ENCODE measurements around the gene PCDH8.

PCDH8 gene

GRCh38 chr13:52851137-52851962 is 2.9 kb upstream of the PCDH8 start:
- DNase-seq (ENCODE audit: low read depth, low spot score): peak; percentile 68

- peak; percentile 88 for DNase-seq (ENCODE audit: low read depth, low spot score)
These were observed 2.1 kb upstream of the PCDH8 start for GRCh38 chr13:52850396-52851136.

- no peak for DNase-seq (ENCODE audit: low read depth, low spot score)
These were observed 1.6 kb upstream of the PCDH8 start for GRCh38 chr13:52850072-52850395.

GRCh38 chr13:52849291-52850071 is 1.0 kb upstream of the PCDH8 start:
- no peak for DNase-seq (ENCODE audit: low read depth, low spot score)

- no peak for DNase-seq (ENCODE audit: low read depth, low spot score)
These were observed 583 bp downstream of the PCDH8 start for GRCh38 chr13:52847682-52848432.

- no peak for DNase-seq (ENCODE audit: low read depth, low spot score)
These were observed 1.1 kb downstream of the PCDH8 start for GRCh38 chr13:52847322-52847681.

- DNase-seq (ENCODE audit: low read depth, low spot score): peak; percentile 86
These were observed 1.7 kb downstream of the PCDH8 start for GRCh38 chr13:52846567-52847321.

- peak; percentile 68 for DNase-seq (ENCODE audit: low read depth, low spot score)
These were observed 2.5 kb downstream of the PCDH8 start for GRCh38 chr13:52845766-52846566.

- DNase-seq (ENCODE audit: low read depth, low spot score): no peak
These were observed 3.1 kb downstream of the PCDH8 start for GRCh38 chr13:52845334-52845761.

GRCh38 chr13:52844836-52845235 is 3.6 kb downstream of the PCDH8 start:
- no peak for DNase-seq (ENCODE audit: low read depth, low spot score)

GRCh38 chr13:52842441-52842840 is 6.0 kb downstream of the PCDH8 start:
- no peak for DNase-seq (ENCODE audit: low read depth, low spot score)

GRCh38 chr13:52840066-52840465 is 8.4 kb downstream of the PCDH8 start:
- no peak for DNase-seq (ENCODE audit: low read depth, low spot score)

- DNase-seq (ENCODE audit: low read depth, low spot score): no peak
These were observed 9.9 kb downstream of the PCDH8 start for GRCh38 chr13:52838433-52839107.

GRCh38 chr13:52837850-52838249 is 10.6 kb downstream of the PCDH8 start:
- peak; percentile 22 for DNase-seq (ENCODE audit: low read depth, low spot score)

- DNase-seq (ENCODE audit: low read depth, low spot score): peak; percentile 59
These were observed 13.2 kb downstream of the PCDH8 start for GRCh38 chr13:52835071-52835839.

- peak; percentile 67 for DNase-seq (ENCODE audit: low read depth, low spot score)
These were observed 15.1 kb downstream of the PCDH8 start for GRCh38 chr13:52833296-52833875.

GRCh38 chr13:52832313-52832712 is 16.1 kb downstream of the PCDH8 start:
- DNase-seq (ENCODE audit: low read depth, low spot score): no peak

- peak; percentile 55 for DNase-seq (ENCODE audit: low read depth, low spot score)
These were observed 17.5 kb downstream of the PCDH8 start for GRCh38 chr13:52830946-52831345.
